Stimulated activated CD8-positive, alpha-beta memory T cell treated with anti-CD3 and anti-CD28 coated beads, Interleukin-15, amount 100 ng/mL, for 4 hours (primary cell): ENCODE measurements around the gene IFITM10.

Experiments
- DNase-seq, 2 donors: peaks; one replicate each; pipeline ENCODE4 v3.0.0-alpha.2; 2020; ENCODE audit warnings: low read depth in 2 of 2

The IFITM10 gene

DNA sequence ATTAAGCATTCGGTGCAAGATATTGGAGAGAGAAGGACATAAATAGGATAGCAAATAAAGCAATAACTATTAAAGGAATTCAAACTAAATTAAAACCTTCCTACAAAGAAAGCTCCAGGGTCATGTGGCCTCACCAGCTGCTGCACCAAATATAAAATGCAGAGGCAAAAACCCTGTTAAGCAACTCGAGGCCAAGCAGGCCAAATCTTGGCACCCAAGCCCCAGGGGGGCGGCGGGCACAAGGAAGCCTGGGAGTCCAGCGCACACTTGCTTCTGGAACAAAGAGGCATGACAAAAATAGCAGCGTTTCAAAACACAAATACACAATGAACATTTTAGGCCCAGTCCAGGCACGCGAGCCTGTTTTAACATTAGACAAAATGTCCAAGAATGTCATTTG, 32.6 kb downstream of the IFITM10 start:
- no peak for DNase-seq

DNA sequence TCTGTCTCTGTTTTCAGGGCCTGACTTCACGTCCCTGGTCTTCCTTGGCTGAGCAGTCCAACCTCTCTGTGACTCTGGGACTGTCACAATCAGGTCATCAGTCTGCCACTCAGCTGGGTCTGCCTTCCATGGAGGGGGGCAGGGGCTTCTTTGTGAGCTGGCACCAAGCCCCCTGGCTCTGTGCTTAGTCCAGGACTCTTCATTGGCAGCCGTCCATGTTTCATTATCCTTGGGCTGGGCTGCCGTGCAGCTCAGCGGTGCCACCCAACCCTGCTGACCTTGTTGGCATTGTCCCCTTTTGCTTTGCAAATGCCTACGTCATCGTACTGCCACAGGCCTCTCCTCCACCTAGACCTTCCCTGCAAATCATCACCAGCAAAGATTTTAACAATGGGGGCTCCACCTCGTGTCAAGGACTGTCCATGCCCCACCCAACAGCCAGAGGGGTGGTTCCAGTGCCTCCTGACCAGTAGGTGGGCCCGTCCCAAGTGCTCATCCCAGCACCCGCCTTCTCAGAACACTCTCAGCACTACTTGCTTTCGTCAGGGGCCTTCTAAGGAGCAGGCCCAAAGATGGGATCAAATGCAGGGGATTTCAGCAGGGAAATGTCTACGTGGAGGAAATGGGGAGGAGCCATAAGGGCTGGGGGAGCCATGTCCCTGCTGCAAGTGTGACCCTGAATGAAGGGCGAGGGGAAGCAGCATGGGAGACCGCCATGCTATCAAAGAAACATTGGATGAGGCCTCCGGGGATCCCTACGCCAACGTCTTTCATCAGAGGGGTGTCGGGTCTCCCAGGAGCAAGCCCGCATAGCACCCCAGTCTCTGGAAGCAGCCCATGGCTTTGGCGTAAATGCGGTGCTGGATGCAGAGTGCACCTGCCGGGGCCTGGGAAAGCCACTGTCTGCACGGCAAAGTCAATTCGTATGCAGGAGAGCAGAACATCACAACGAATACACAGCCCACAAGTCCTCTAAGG, 35.2 kb downstream of the IFITM10 start:
- DNase-seq = no peak

DNA sequence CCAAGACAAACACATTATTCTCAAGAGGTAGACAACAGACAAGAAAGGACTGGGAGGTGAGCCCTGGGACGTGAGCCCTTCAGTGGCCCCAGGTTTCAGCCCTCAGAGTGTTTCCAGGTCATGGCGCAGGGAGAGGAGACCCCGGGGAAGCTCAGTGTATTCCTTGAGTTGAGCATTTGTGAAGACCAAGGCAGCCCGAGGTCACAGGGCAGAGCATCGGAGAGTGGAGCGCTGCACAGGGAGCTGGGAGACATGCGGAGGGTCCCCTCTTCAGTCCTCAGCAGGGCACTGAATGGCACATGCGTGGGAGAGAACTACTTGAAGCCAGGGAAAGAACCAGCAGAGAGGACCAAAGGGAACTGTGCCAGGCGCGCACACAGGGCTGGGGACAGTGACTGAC, 41.7 kb downstream of the IFITM10 start:
- no peak for DNase-seq

DNA sequence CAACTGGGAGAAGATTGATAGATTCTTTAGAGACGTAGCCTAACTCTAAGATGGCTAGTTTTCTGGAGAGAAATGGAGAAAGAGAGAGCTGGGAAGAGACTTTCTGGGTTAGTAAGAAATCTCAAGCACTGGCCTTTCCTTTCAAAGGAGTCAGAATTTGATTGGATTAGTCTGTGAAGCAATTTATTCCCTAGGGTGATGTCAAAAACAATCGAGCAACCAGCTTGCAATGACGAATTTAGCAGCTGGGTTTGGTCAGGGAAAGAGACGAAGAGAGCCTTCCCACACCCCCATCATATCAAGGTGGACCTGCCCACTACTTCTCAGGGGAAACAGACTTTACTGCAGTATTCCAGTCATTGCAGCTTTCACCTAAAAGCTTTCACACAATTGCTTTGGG, 42.6 kb downstream of the IFITM10 start:
- no peak for DNase-seq

DNA sequence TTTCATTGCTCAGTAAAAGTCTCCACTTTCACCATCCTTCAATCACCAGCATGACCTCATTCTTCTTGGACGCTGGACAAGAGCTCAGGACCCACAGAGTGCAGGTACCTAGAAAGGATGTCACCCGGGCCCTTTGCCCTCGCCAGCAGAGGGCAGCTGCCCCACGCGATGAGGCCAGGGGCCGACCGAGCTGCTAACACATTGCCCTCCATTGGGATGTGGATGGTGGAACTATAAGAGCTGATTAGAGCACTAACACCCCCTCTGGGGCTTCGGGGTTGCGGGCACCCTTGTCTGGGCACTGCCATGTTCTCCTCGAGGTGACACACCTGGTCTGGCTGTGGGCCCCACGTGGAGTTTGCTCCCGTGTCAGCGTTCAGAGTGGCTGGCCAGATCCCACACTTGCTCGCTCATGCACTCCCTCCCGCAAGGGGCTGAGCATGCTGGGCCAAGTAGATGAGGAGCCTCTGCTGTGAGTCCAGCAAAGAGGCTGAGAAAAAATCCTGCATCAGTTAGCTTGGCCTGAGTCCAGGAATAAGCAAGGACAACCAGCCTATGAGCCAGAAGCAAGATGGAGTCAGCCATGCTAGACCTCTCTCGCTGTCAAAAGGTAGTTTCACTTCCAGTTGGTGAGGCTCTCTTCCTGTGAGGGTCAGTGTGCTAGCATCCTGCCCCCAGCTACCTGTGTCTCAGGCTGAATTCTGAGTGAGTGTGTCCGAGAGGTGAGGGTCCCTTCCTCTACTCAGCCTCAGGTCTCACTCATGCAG, 43.6 kb downstream of the IFITM10 start:
- no peak for DNase-seq

DNA sequence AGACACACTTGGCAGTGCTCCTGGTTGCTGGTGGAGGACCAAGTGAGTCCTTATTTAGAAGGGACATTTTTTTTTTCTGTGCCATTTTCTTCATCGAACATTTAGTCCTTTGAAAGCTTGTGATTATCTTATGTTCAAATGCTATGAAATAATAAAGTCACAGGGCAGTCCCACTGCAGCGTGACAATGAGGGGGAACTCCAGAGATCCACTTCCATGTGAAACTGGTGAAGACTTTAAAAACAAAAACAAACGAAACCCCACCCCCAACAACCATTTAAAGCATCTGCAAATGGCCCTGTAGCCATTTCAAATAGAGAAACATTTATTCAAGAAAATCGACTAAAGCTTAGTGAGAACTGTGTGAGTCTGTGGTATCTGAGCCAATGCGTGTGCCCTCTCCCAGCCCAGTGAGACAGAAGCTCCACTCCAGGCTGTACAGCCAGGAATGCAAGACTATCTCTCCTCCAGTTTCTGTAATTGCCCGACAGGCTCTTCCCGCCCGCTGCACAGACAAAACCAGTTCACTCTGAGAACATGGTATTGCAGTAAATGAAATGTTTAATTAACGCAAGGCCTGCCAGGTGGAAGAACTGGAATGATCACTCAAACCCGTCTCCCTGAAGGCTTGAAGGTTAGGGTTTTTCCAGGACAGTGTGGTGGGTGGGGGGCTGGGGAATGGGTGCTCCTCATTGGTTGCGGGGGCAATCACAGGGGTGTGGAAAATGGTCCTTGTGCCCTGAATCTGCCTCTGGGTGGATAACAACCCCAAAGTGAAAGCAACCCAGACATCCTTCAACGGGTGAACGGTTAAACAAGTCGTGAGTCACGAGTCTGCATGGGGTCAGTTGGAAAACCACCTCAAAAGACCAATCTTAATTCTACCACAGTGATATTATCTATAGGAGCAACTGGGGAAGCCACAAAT, 45.0 kb downstream of the IFITM10 start:
- DNase-seq = no peak

DNA sequence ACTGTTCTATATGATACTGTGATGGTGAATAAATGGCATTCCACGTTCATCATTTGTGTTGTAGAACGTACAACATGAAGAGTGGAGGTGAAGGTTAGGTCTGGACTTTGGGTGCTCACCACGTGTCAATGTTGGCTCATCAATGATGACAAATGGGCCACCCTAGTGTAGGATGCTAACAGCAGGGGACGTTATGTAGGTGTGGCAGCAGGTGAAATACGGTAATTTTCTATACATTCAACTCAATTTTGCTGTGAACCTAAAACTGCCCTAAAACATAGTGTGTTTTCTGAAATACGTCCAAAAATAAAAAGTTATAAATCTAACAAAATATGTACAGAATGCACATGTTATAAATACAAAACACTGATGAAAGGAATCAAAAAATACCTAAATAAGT, 47.2 kb downstream of the IFITM10 start:
- no peak for DNase-seq

DNA sequence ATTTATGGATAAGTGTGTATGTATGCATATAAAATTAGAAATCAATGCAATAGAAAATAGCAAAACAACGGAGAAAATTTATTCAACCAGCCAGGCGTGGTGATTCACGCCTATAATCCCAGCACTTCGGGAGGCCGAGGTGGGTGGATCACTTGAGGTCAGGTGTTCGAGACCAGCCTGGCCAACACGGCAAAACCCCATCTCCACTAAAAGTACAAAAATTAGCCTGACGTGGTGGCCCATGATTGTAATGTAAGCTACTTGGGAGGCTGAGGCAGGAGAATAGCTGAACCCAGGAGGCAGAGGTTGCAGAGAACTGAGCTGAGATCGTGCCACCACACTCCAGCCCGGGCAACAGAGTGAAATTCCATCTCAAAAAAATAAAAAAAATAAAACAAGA, 47.9 kb downstream of the IFITM10 start:
- DNase-seq = no peak

DNA sequence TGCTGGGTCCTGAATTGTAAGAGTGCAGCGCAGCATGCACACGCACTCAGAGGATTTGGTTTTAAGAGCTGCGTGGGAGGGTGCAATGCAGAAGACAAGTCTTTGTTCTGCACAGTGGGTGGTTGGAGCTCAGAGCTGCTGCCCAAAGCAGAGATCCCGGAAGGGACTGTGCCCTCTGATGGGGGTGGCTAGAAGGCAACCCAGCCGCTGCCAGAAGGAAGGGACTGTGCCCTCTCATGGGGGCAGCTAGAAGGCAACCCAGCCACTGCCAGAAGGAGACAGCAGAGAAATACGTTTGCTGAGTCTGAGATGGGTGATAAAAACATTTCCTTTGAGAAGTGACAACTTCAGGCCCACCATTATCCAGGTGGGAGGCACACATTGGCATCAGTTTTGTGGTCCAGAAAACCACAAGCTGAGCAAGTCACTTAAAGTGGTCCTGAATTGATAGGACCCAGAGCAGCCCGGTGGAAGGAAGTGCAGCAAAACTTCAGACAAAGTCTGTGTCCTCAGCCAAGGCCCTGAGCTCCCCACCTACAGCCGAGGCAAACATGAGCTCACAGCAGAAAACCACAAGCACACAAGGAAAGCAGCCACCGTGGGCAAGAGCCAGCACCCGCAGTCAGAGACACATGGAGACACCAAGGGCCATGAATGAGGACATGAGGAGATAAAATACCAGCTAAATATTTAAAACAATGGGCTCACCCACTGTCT, 49.1 kb downstream of the IFITM10 start:
- DNase-seq = no peak

DNA sequence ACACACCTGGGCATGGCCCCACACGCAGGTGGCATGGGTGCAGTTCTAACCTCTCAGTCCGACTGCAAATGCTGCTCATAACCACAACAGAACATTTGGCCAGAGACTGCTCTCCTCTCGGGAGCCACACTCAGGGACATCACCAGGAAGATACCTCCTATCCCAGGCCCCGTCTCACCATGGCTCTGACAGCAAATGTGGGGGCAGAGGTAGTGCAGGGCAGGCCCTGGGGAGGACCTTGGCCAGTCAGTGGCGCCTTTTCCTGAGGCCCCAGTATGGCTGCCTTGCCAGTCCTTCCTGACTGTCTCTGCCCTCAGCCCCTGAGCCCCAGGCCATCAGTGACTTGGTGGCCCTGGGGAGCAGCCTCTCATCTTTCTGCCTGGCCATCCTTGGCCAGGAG, 50.6 kb downstream of the IFITM10 start:
- DNase-seq = no peak

DNA sequence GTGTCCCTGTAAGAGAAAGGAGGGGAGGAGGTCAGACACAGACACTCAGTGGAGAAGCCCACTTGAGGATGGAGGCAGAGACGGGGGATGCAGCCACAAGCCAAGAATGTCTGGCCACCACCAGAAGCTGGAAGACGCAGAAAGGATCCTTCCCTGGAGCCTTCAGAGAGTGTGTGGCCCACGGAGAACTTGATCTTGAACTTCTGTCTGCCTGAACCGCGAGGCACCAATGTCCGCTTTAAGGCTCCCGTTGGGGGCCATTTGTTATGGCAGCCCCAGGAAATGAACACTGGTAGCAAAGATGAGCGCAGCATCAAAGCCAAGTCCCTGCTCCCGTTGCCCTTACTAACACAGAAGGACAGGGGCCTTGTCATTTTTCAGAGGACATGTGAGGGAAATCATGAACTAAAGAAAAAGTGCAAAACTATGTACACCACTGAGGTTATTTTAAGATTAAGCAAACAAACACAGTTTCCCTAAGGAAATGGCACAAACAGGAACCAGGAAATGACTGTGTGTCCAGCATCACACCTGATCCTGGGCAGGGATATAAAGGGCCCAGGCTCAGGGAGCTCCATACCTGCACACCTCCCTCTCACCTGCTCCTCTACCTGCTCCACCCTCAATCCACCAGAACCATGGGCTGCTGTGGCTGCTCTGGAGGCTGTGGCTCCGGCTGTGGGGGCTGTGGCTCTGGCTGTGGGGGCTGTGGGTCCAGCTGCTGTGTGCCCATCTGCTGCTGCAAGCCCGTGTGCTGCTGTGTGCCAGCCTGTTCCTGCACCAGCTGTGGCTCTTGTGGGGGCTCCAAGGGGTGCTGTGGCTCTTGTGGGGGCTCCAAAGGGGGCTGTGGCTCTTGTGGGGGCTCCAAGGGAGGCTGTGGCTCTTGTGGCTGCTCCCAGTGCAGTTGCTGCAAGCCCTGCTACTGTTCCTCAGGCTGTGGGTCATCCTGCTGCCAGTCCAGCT, 53.5 kb downstream of the IFITM10 start, which contains the start of gene KRTAP5-6:
Gene KRTAP5-6, plus strand, starts transcription at position 588 of the 963 bp plus-strand sequence. Its CDS starts 51 bp downstream, at position 639.
- no peak for DNase-seq

DNA sequence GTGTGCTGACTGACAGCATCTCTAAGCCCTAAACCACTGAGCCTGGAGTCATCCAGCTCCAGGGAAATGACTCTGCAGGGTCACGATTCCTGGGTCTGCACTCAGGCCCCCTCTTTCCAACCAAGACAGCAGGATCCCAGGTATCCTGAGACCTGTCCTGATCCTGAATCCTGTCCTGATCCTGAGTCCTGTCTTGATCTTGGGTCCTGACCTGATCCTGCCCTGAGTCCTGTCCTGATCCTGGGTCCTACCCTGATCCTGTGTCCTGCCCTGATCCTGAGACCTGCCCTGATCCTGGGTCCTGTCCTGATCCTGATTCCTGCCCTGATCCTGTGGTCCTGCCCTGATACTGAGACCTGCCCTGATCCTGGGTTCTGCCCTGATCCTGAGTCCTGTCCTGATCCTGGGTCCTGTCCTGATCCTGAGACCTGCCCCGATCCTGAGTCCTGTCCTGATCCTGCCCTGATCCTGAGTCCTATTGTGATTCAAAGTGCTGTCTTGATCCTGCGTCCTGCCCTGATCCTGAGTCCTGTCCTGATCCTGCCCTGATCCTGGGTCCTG, 54.8 kb downstream of the IFITM10 start:
- DNase-seq = no peak

DNA sequence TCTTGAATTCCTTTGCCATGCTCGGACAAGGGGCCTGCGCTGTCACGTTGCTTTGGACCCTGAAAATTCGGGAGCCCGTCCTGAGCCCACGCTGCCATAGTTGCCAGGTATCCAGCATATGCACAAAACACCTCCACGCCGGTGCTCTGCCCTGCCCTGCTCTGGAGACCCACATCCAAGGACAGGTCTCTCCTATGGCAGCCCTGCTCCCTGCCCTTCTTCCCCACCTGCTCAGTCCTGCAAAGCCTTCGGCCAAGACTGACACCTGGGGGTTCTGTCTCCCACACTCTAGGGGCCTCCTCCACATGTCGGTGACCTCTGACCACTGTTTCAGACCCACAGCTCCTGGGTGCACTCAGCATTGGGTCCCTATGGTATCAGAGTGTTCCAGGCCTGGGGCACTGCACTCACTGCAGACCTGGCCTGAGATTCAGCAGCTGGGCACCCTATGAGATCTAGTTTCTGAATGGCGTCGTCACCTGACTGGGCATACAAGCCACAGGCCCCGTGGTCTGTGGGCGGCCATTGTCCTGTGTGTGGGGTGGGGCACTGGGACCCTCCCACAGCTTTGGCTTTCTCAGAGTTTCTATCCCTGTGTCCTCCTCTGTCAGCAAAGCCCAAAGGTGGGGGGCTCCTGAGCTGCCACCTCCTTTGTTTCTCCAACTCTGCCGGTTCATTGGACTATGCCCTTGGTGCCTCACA, 55.4 kb downstream of the IFITM10 start:
- no peak for DNase-seq

DNA sequence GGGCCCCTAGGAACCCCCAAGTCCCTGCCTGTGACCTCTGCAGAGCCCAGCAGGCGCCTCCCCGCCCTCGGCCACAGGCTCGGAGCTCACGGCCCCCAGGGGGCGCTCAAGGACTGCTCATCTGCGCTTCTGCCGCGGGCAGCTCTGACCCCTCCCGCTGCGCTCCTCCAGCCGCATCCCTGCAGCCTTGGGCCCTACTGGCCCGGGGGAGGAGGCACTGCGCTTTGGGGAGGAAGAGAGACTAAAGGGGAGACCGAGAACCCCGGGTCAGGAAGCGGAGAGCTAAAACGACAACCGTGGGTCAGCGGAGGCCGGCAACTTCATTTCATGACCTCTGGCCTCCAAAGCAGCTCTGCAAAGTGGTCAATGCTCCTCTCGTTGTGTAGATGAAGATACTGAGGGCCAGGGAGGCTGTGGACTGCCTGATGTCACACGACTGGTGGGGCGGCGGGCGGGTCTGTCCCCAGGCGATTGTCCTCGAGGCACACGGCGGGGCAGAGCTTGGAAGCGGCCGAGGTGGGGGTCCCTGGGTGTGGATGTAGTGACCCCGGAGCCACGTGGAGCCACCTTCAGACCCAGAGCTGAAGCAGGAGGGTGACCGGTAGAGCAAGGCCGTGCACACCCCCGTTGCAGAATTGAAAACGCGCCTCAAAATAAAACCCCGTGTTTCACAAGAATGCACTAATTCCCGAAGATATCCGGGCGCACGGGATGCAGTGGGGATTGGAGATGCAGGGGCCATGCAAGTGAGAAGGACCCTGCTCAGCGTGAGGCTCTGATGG, 56.1 kb downstream of the IFITM10 start:
- peak; percentile 37 to 49 for DNase-seq

DNA sequence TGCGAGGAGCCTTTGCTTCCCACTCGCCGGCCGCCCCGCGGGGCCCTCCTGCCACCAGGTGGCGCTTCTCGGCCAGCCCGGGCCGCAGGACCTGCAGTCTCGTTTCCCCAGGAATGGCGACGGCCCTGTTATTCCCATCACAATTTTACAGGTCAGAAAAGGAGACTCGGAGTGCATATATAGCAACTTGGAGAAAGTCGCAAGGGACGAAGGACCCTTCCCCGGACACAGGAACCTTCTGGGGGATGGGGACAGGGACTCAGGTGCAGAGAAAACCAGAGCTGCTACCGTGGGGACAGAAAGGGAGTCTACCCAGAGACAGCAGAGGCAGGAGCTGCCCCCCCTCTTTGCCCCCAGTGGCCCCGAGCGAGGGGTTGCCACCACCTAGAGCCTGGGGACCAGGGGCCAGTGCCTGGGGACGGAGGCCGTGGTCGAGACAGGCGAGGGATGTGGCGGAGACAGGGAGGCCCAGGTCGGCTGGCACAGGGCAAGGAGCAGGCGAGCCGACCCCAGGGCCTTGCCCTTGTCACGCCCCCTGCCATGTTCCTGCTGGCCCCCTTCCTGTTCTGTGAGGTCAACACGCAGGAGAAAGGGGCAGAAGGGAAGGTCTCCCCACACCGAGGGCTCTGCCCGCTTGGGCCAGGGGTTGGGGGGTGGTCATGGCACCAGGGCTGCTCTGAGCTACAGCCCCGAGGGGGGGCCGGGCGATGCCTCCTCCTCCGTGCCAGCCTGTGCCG, 56.9 kb downstream of the IFITM10 start:
- DNase-seq = peak; percentile 27 to 33

DNA sequence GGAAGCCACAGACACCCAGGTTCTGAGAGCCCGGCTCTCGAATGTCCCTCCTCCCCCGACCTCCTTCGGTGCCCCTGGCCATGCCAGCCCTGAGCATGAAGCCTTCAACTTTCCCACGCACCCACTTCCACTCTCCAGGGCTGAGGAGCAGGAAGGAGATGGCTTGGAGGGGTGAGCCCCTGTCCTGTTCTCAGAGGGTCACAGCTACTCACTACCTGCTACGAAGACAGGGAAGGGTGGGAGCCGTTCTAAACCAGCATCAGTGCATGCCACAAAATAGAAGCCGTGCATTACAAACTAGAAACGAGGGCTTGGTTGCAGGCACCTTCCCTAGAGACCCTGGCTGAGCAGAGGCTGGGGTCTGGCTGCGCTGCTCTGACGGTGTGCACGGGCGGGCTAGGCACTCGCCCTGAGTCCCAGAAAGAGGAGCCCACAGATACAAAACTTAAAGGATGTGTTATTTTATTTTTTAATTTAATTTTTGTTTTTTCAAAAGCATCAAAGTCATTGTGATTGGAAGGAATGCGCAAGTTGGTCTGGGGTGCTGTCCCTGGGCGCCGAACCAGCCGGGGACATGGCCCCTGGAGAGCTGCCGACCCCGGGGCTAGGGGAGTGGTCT, 57.6 kb downstream of the IFITM10 start:
- no peak for DNase-seq
